ENCODE data around the gene IL17RD.

Gene IL17RD

DNA sequence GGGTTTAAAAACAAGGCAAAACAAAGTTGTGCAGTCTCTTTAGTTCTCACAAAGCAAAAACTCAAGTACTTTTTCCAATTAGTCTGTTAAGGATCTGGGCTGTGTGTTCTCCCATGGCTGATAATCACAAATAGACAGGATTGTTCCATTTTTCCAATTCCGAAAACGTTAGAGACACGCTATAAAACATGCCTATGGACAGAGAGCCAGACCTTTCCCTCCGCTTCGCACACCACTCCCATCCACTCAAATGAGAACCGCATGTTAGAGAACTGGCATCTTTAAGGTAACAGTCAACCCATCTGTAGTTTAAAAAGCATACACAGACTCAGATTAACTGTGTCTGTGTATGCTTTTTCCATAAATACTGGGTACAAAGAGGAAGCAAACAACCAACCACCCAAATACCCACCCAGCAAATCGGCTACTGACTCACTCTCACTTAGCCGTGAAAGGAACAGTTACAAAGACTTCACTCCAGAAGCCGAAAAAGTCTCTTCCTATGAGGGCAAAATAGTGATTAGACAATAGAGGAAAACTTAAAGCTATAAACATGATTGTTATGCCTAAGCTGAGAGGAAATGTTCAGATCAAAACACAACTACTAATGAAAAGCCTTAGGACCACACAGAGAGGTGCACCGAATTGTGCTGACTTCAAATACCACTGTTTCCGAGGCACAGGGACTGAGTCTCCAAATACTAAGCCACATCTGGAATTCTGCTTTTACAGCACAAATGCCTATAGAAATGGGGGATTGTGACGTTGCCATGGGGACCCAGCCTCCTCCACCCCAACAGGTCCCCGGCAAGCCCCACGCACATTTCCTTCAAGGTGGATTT lies 36.1 kb downstream of the IL17RD start:
- DNase-seq = no peak

DNA sequence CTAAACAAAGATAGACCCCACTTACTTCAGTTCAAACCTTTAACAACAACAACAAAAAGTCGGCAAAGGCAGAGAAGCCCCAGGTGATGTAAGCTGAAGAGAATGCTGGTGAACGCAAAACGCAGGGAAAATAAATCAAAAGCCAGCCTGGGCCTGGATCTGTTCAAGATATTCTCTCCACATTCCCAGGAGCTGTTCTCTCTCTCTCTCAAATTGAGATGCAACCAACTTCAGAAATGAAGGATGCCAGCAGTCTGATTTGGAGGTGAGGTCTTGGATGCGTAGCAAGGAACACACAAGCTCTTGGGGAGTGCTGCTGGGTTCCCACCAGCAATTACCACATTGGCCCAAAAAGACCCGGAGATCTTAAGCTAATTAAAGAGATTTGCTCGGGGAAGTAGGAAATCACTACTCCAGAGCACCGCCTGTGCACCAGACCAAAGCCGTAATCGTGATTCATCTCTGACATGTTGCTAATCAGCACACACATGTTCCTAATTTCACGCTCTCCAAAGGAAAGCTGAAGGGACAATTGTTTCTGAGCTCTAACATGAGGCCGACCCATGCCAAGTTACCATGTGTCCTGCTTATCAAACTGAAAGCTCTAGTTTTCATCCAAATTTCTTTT lies 37.1 kb downstream of the IL17RD start:
- DNase-seq = no peak

DNA sequence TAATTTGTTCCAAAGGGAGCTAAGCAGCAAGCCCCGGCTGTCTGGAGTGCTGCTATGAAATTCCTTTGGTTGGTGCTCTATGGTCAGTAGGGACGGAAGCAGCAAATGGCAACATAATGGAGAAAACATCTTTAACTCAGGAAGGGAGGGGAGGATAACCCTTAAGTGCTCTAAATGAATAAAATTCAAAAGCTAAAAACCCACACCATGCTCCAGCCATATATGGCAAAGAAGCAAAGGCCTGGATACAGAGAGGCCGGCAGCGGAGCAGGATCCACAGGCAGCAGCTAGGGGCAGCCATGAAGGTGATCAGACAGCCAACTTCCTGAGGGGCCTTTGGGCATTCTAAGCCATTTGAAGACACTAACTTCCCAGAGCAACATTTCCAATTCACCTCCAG lies 38.9 kb downstream of the IL17RD start:
- DNase-seq = no peak

DNA sequence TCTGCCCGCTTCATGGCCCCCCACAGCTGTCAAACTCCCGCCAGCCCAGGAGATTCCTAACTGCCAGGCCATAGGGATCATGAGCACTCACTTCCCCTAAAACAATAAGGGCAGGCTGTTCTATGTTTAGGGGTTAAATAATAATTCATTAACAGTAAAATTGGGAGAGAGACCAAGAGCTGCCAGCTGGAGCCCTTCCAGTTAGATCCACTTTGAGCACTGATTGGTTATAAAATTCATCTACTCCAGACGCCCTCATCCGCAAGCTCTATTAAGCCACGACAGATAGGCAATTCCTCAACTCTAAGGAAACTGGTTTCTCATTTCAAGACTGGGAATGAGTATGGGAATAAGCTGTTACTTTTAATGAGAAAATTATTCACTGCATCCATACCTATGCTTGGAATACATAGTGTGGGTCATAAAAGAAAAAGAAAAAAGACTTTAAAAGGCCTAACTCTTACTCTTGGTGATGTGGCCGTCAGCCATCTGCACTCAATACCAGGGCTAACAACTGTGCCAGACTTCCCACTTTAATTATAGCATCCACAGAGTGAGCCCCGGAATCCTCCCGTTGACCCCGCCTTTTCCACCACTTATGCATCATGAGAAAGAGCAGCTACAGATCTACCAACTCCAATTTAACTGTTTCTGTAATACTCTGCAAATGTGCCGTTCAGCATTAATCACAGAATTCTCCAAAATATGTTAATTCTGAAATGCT lies 44.5 kb downstream of the IL17RD start:
- no peak for DNase-seq

DNA sequence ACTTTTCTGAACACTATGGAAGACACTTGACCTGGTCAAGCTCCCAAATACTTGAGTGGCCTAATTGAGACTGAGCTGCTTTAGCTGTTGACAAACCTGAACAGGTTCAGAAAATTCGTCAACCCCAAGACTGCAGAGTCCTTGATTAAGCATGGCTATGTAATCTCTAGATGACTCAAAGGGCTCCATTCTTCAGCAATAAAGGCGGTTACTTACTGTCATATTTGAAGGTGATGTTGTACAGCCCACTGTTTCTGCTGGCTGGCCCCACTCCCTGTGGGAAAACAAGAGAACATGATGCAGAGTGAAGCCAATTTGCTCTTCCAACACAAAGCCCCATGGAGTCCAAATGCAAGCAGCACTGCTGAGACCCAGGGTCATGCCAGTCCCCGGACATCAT lies 45.1 kb downstream of the IL17RD start:
- no peak for DNase-seq

DNA sequence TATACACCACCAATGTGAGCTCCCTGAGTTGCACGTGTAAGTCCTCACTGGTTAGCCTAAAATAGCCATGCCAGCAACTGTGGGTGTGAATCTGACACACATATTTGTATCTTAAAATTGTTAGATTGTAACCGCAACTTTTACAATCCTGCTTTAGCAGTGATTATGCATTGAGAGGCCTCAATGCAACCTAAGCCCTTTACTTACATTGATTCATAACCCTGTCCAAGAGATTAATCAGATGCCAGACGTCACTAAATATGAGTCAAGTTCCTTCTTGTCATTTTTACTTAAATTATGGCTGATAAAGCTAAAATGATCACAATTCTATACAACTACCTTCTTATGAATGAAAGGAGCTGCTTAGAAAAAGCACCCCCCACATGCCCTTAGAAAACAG lies 46.9 kb downstream of the IL17RD start:
- DNase-seq = no peak

DNA sequence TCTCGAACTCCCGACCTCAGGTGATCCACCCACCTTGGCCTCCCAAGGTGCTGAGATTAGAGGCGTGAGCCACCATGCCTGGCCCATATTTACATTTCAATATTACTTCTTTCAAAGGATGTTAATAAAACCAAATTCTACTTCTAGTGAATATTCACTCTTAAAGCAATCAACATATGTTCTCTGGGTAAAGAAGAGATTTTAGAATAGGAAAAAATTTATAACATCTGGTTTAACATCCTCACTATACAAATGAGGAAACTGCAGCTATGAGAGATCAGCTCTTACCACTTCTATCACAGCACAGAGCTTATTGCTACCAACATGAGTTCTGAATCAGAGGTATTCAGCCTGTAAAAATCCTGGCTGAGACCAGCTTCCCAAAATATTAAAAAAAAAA lies 48.7 kb downstream of the IL17RD start:
- no peak for DNase-seq

DNA sequence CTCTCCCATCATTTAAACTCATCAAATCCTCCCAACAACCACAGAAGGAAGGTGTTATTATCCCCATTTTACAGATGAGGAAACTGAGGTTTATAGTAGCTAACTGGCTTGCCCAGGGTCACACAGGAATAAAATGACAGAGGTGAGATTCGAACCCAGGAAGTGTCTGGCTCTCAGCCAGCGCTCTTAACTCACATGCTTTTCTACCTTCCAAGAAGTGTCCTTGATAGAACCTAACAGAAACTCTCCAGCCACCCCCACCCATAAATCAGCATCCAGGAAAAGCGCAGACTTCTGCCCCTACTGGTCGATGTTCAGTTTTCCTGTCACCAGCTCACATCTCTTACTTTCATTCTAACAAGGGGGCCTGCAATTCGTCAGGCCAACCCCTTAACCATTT lies 52.9 kb downstream of the IL17RD start:
- no peak for DNase-seq

DNA sequence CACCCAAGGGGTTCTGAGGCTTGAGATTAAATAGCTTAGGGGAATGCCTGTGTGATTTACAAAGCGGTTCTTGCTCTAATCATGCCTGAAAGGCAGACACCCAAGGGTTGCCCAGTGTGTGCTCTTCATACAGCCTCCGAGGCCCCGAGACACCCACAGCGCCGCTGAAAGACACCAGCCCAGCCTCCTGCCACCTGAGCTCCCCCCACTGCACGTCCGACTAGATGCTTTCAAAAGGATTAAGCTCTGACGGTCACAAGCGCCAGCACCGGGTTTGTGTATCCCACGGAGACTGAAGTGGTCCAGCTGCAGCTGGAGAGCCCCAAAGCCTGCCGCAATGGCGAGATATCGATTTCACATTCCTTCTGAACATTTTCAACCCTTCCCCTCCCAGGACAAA lies 54.4 kb downstream of the IL17RD start:
- DNase-seq = no peak

- DNase-seq = no peak
These were observed 54.9 kb downstream of the IL17RD start for GRCh38 chr3:57110214-57110613.

- DNase-seq = no peak
These were observed 55.5 kb downstream of the IL17RD start for GRCh38 chr3:57109437-57110199.

- DNase-seq = no peak
These were observed 56.5 kb downstream of the IL17RD start for GRCh38 chr3:57108684-57109083.

DNA sequence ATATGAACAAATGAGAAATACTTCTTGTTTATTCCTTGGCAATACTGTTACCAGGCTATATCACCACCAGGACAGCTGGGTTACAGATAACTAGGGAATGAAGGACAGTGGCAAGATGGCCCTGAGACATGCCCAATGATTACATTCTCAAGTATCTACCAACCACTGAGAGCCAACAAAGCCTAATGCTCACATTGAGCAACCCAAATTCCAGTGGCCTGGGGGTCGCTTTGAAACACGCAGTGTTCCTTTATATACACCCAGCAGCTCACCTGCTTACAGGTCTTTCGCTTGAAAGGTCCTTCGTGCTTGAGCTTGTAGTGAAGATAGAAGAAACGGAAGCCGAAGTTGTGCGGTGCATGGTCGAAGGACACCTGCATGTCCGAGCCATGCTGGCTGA lies 59.6 kb downstream of the IL17RD start:
- DNase-seq = no peak

DNA sequence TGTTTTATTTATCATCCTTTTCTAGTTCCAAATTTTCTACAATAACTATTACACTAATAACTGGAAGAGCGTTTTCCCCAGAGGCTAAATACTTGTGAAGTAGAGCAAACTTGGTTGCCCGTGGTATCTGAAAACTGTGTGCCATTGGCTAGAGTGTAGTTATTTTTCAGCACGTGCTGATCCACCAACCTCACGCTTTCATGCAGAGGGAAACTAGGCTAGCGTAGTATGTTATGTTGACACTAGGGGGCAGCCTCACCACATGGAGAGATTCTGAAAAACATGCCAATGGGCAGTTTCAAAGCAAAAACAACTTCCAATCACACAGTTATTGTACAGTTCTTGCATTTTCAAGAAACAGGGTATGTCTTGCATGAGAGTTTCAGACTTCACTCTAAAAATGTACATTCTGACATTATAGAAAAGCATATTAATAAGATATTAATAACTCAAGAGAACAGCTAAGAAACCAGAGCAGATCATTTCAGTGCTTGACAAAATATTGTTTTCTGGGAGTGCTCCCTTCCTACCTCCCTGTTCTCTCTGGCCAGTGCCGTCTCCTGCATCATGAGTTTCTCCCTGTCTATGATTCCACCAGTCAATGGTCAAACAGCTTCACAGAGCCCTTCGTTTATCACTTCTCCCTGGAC lies 65.0 kb downstream of the IL17RD start:
- DNase-seq = peak; percentile 49

DNA sequence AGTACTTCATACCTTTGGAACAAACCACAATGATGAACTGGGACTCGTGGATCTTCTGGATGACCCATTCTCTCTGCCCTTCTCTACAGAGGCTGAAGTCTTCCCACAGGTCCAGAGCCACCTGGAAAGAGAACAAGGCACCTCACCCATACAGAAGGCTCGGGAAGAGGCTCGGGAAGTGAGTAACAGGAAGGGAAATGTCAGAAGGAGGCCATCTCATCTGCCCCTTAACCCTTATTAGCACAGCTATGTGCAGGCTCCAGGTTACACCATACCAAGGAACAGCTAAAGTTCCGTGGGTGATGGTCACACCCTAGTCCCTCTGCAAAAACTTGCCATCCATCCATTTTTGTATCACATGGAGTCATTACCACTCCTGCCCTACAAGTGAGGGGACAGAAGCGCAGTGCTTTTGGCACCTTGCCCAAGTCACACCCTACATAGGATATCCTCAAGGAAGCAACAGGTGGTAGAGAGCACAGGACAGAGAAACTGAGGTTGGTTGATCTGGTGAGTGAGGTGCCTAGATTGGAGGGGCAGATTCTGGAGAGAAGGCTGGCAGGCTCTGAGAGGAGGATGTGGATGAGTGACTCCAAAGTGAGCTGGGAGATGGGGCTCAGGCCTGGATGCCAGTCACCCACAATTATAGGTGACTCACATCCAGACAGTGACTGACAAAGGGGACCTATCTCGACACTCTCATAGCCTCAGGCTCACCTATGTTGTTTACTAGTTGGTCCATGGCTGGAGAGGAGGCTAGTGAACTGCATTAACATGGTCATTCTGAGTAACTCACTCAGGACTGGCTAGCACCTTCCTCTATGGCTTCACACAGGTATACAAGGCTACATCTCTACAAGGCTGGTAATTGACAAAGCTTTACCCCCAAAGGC lies 66.5 kb downstream of the IL17RD start:
- DNase-seq = no peak

GRCh38 chr3:57097536-57097935 lies 67.6 kb downstream of the IL17RD start:
- no peak for DNase-seq

DNA sequence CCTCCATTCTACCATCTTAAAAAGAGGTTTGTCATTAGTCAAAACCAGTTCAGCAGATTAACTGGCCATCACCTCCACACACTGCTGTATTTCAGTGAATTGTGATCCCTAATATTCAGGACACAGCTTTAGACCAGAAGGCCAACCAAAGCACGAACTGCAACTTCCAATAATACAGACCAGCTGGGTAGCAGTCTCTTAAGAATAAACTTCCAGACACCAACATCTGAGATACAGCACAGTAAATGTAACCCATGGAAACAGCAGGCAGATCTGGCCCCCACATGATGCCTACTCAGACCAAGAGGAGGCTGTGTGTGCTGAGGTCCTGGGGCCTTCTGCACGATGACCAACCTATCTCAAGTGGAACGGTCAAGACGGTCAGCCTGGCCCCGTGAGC lies 69.8 kb downstream of the IL17RD start:
- DNase-seq = no peak

GRCh38 chr3:57094575-57094974 lies 70.6 kb downstream of the IL17RD start:
- DNase-seq = no peak

DNA sequence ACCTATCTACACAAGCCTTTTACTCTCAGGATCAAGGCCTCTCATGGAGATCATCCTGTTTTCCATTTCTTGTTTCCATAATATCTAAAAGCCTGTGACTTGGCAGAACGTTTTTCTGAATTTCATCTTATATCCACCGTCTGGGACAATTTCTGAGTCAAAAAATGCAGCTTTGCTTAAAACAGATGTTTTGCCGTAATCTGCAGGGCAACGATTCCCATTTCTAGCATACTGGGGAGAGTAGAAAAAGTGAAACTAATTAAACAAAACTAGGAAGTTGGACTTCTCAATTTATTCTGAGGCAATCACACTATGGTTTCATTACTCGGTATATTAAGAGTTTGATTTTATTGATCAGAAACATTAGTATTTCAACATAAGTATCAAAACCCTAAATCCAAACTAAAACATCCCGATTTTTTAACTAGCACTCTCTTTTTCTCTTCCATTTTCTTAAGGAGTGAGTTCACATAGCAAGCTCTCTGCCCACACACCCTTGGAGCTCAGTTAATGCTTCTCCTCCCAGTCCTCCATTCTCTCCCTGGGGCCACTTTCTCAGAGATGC lies 71.1 kb downstream of the IL17RD start:
- no peak for DNase-seq

GRCh38 chr3:57093489-57093888 lies 71.7 kb downstream of the IL17RD start:
- no peak for DNase-seq
